Hematopoietic multipotent progenitor cell (in vitro differentiated cells): Measurements from ENCODE around the gene RAB10. TPM values are rescaled to one million over a fixed set of nuclear protein-coding genes. Genes with fewer than 3 reads are reported as not detected.
A peak's percentile ranks its signal among the peaks of the same experiment; 100 is the strongest.
"Not testable (repeated sequence)": the region's sequence is repeated elsewhere in the genome, so short reads cannot be mapped to it uniquely, and the experiment has no call there.

ENCODE experiments used
- DNase-seq, 3 donors: peaks; one replicate each; pipeline ENCODE4 v3.0.0-alpha.2; 2011 to 2015; ENCODE audit warnings: low read depth in 2 of 3, low spot score in 2 of 3
- total RNA-seq: library from RNA; depleted of rRNA; stranded (reverse); fragments of >200 nt; gene quantifications from one replicate; pipeline ENCODE4 v1.2.3, GENCODE V29; 2012

RAB10 gene
- total RNA-seq, result 29.1 TPM

GRCh38 chr2:26033818-26034636 is at the start of gene RAB10:
Gene RAB10, plus strand, starts transcription at chr2:26034084. Its CDS starts 525 bp downstream, at chr2:26034609.
- DNase-seq, result peak; percentile 99

GRCh38 chr2:25988134-25988533 is 45.8 kb upstream of the RAB10 start:
- no peak for DNase-seq

- DNase-seq, result no peak
Measured at GRCh38 chr2:25989154-25989553, 44.7 kb upstream of the RAB10 start.

- no peak for DNase-seq
Measured at GRCh38 chr2:25991965-25992364, 41.9 kb upstream of the RAB10 start.

DNA sequence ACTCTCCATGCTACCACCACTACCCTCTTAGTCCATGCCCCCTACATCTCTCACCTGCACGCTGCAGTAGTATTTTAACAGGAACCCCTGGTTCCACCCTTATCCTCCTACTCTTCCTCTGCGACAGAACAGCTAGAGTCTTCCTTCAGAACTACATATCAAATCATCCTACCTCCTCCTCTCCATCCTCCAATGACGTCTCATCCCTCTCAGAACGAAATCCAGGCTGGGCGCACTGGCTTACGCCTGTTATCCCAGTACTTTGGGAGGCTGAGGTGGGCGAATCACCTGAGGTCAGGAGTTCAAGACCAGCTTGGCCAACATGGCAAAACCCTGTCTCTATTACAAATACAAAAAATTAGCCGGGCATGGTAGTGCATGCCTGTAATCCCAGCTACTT is 41.3 kb upstream of the RAB10 start:
- no peak for DNase-seq

GRCh38 chr2:25993049-25993448 is 40.8 kb upstream of the RAB10 start:
- no peak for DNase-seq

- DNase-seq, result no peak
Measured at GRCh38 chr2:25994509-25994908, 39.4 kb upstream of the RAB10 start.

GRCh38 chr2:25996844-25997243 is 37.0 kb upstream of the RAB10 start:
- DNase-seq, result no peak

DNA sequence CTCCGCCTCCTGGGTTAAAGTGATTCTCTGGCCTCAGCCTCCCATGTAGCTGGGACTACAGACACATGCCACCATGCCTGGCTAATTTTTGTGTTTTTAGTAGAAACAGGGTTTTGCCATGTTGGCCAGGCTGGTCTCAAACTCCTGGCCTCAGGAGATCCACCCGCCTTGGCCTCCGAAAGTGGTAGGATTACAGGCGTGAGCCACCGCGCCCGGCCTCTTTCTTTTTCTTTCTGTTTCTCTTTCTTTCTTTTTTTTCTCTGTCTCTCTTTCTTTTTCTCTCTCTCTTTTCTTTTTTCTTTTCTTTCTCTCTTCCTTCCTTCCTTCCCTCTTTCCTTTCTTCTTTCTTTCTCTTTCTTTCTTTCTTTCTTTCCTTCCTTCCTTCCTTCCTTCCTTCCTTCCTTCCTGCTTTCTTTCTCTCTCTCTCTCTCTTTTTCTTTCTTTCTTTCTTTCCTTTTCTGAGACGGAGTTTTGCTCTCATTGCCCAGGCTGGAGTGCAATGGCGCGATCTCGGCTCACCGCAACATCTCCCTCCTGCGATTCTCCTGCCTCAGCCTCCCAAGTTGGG is 35.0 kb upstream of the RAB10 start:
- not testable (repeated sequence) for DNase-seq

DNA sequence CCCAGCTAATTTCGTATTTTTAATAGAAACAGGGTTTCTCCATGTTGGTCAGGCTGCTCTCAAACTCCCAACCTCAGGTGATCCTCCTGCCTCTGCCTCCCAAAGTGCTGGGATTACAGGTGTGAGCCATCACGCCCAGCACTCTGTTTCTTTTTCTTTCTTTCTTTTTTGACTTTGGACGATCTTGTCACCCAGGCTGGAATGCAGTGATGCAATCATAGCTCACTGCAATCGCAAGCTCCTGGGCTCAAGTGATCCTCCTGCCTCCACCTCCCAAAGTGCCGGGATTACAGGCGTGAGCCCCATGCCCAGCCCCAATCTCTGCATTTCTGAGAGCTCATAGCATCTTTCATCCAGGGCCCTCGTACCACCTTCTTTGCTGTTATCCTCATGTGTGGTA is 34.5 kb upstream of the RAB10 start:
- not testable (repeated sequence) for DNase-seq

GRCh38 chr2:26000561-26001082 is 33.3 kb upstream of the RAB10 start:
- DNase-seq, result no peak

DNA sequence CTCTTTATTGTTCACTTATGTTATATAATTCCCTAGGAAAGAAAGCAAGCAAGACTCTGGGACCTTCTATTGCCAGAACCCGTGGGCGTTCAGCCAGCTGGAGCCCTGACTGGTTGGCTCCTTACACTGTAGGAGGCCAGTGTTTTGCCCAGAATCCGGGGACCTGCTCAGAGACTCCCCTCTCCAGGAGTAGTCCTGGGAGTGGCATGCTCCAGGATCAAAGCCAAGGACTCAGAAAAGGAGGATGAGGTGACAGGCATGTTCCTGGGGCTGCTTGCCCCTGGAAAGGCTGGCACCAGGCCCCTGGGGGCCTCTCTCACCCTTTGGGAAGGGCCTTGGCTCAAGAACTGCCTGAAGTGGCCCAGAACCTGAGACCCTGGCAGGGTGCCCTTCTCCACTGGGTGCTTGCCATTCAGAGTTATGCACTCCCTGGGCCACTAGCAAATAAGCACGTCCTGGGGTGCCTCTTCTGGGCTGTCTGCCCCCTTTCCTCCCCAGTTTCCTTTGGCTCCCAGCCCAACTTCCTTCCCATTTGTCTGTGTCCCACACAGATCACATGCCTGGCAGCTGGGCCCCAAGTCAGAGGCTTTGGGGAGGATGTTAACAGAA is 32.0 kb upstream of the RAB10 start:
- peak in 1 of 3 donors; percentile 54 for DNase-seq

DNA sequence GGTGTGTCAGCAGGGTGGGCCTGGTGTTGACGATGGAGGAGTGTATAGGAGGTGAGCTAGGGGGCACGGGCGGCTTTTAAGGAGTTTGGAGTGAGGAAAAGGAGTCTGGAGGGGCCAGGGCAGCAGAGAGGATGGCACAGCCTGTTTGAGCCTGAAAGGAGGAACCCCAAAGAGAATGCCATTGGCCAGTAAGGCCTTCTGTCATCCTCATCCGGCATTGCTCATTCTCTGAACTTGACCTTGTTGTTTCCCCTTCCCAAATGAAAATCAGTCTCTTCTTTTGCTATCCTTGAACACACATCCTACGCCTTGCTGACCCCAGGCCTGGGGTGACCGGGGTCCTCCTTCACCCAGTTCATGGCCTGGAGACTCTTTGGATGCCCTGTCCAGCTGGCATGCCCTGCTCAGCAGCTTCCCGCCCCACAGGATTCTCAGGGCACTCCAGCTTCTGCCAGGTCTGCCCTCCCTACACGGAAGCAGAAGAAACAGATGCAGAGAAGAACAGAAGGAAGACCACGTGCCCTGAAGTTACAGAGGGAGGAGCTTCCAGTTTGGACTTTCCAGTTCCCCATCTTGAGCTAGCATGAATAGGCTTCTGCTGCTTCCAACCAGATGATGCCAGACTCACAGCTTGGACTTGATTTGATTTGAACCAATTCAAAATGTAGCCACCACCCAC is 31.1 kb upstream of the RAB10 start:
- DNase-seq, result peak in 2 of 3 donors; percentile 64 to 80

DNA sequence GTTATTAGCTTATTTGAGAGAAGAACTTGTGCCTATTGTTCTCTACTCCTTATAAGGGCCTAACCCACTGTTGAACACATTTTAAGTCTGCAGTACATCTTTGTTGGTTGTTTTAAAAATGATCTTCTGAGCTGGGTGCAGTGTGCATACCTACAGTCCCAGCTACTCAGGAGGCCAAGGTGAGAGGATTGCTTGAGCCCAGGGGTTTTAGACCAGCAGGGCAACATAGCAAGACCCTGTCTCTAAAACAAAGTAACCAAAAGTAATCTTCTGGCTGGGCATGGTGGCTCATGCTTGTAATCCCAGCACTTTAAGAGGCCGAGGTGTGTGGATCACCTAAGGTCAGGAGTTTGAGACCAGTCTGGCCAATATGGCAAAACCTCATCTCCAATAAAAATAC is 25.8 kb upstream of the RAB10 start:
- no peak for DNase-seq

- DNase-seq, result peak in 2 of 3 donors; percentile 58 to 70
Measured at GRCh38 chr2:26008851-26009566, 24.9 kb upstream of the RAB10 start.

DNA sequence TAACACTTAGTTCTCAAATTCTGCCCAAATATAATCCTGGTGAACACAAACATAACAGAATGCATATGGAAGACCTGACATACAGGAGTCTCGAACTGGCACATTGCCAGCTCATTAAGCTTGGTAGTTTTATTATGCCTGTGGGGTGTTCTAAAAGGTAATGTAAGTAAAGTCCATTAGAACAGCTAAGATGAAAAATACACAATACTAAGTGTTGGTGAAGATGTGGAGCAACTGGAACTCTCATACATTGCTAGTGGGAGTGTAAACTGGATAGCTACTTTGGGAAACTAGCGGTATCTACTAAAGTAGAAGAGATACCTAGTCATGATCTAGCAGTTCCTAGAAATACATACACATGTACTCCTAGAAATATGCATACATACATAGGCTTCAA is 24.3 kb upstream of the RAB10 start:
- DNase-seq, result no peak

- DNase-seq, result no peak
Measured at GRCh38 chr2:26010943-26011342, 22.9 kb upstream of the RAB10 start.

- no peak for DNase-seq
Measured at GRCh38 chr2:26011609-26011989, 22.3 kb upstream of the RAB10 start.

GRCh38 chr2:26011990-26012856 is 21.7 kb upstream of the RAB10 start:
- no peak for DNase-seq

DNA sequence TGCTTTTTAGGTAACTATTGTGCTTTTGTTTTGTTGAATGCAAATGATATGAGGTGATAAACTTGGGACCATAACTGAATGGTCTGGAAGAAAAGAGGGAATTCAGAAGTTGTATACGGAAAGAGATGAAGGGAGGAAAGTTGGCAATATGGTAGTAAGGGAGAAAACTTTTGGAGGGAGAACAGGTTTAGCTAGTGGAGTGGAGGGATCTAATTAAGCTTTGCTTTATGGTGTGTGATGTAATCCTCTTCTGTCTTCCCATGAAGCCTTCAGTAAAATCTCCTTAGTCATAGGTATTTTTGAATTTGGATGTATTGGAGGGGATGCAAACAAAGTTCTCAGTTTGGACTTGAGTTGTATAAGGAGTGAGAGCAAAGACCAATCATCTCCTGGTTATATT is 20.2 kb upstream of the RAB10 start:
- no peak for DNase-seq
